Measurements from ENCODE around the gene ZSCAN5B. TPM values are rescaled to one million over a fixed set of nuclear protein-coding genes. Genes with fewer than 3 reads are reported as not detected.
A peak's percentile ranks its signal among the peaks of the same experiment; 100 is the strongest.

The ZSCAN5B gene
- total and polyA plus RNA-seq, 2 of the 8 experiments (the other 6 are each of a cell fraction or from before 2014, with no cell fraction given): not detected

DNA sequence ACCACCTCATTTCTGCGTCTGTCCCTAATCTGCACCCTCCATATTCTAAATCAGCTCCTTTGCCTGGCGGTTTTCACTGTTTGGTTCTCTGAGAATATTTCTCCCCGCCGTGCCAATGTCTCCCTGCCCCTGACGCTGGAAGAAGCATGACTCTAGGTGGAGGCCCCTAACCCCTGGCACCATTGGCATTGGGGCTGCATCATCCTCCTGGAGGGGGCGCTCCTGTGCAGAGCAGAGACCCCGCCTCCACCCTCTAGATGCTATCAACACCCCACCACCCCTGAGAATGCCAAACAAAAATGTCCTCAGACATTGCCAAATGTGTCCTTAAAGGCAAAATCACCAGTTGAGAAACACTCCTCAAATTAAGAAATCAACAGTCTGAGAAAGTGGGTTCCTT is 6.5 kb downstream of the ZSCAN5B start (continued):
- TF ChIP-seq, protein P1, sequence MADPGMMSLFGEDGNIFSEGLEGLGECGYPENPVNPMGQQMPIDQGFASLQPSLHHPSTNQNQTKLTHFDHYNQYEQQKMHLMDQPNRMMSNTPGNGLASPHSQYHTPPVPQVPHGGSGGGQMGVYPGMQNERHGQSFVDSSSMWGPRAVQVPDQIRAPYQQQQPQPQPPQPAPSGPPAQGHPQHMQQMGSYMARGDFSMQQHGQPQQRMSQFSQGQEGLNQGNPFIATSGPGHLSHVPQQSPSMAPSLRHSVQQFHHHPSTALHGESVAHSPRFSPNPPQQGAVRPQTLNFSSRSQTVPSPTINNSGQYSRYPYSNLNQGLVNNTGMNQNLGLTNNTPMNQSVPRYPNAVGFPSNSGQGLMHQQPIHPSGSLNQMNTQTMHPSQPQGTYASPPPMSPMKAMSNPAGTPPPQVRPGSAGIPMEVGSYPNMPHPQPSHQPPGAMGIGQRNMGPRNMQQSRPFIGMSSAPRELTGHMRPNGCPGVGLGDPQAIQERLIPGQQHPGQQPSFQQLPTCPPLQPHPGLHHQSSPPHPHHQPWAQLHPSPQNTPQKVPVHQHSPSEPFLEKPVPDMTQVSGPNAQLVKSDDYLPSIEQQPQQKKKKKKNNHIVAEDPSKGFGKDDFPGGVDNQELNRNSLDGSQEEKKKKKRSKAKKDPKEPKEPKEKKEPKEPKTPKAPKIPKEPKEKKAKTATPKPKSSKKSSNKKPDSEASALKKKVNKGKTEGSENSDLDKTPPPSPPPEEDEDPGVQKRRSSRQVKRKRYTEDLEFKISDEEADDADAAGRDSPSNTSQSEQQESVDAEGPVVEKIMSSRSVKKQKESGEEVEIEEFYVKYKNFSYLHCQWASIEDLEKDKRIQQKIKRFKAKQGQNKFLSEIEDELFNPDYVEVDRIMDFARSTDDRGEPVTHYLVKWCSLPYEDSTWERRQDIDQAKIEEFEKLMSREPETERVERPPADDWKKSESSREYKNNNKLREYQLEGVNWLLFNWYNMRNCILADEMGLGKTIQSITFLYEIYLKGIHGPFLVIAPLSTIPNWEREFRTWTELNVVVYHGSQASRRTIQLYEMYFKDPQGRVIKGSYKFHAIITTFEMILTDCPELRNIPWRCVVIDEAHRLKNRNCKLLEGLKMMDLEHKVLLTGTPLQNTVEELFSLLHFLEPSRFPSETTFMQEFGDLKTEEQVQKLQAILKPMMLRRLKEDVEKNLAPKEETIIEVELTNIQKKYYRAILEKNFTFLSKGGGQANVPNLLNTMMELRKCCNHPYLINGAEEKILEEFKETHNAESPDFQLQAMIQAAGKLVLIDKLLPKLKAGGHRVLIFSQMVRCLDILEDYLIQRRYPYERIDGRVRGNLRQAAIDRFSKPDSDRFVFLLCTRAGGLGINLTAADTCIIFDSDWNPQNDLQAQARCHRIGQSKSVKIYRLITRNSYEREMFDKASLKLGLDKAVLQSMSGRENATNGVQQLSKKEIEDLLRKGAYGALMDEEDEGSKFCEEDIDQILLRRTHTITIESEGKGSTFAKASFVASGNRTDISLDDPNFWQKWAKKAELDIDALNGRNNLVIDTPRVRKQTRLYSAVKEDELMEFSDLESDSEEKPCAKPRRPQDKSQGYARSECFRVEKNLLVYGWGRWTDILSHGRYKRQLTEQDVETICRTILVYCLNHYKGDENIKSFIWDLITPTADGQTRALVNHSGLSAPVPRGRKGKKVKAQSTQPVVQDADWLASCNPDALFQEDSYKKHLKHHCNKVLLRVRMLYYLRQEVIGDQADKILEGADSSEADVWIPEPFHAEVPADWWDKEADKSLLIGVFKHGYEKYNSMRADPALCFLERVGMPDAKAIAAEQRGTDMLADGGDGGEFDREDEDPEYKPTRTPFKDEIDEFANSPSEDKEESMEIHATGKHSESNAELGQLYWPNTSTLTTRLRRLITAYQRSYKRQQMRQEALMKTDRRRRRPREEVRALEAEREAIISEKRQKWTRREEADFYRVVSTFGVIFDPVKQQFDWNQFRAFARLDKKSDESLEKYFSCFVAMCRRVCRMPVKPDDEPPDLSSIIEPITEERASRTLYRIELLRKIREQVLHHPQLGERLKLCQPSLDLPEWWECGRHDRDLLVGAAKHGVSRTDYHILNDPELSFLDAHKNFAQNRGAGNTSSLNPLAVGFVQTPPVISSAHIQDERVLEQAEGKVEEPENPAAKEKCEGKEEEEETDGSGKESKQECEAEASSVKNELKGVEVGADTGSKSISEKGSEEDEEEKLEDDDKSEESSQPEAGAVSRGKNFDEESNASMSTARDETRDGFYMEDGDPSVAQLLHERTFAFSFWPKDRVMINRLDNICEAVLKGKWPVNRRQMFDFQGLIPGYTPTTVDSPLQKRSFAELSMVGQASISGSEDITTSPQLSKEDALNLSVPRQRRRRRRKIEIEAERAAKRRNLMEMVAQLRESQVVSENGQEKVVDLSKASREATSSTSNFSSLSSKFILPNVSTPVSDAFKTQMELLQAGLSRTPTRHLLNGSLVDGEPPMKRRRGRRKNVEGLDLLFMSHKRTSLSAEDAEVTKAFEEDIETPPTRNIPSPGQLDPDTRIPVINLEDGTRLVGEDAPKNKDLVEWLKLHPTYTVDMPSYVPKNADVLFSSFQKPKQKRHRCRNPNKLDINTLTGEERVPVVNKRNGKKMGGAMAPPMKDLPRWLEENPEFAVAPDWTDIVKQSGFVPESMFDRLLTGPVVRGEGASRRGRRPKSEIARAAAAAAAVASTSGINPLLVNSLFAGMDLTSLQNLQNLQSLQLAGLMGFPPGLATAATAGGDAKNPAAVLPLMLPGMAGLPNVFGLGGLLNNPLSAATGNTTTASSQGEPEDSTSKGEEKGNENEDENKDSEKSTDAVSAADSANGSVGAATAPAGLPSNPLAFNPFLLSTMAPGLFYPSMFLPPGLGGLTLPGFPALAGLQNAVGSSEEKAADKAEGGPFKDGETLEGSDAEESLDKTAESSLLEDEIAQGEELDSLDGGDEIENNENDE (IDR thresholded peaks at IDR 0.05; ENCODE audit: insufficient replicate concordance, low read length): no peak
- TF ChIP-seq TCF12 (IDR thresholded peaks at IDR 0.05; ENCODE audit: low read depth, low read length): no peak
- TF ChIP-seq RNF2 (IDR thresholded peaks at IDR 0.05; ENCODE audit: borderline replicate concordance, low read depth, low read length, missing control alignments, poor library complexity, severe bottlenecking): no peak
- TF ChIP-seq, protein P2, sequence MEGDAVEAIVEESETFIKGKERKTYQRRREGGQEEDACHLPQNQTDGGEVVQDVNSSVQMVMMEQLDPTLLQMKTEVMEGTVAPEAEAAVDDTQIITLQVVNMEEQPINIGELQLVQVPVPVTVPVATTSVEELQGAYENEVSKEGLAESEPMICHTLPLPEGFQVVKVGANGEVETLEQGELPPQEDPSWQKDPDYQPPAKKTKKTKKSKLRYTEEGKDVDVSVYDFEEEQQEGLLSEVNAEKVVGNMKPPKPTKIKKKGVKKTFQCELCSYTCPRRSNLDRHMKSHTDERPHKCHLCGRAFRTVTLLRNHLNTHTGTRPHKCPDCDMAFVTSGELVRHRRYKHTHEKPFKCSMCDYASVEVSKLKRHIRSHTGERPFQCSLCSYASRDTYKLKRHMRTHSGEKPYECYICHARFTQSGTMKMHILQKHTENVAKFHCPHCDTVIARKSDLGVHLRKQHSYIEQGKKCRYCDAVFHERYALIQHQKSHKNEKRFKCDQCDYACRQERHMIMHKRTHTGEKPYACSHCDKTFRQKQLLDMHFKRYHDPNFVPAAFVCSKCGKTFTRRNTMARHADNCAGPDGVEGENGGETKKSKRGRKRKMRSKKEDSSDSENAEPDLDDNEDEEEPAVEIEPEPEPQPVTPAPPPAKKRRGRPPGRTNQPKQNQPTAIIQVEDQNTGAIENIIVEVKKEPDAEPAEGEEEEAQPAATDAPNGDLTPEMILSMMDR (IDR thresholded peaks at IDR 0.05; ENCODE audit: control extremely low read depth in 1 of 3, insufficient read depth in 1 of 3, low read depth in 1 of 3, low read length in 3 of 3): peak; percentile 34 to 62 (median 58)
- TF ChIP-seq, protein P3, sequence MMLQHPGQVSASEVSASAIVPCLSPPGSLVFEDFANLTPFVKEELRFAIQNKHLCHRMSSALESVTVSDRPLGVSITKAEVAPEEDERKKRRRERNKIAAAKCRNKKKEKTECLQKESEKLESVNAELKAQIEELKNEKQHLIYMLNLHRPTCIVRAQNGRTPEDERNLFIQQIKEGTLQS (IDR thresholded peaks at IDR 0.05; ENCODE audit: insufficient read depth, low read depth, low read length): no peak
- TF ChIP-seq RAD21 (IDR thresholded peaks at IDR 0.05 in 1 of 2, conservative IDR thresholded peaks at IDR 0.05 in 1 of 2; ENCODE audit: low read depth in 2 of 2, low read length in 2 of 2): peak in 1 of 2 experiments; percentile 31; a peak in 2 of 4 replicates
- no peak for TF ChIP-seq CBX5 (IDR thresholded peaks at IDR 0.05; ENCODE audit: low read depth, low read length)

Data from H1 (cell line).